ENCODE measurements around the gene NLRP5. TPM values are rescaled to one million over a fixed set of nuclear protein-coding genes. Genes with fewer than 3 reads are reported as not detected.

Gene NLRP5
- total RNA-seq, 2 experiments from 2014 or later, result not detected

Other genes with a start within 250 kb of the NLRP5 start
- gene NLRP9, start 248.4 kb upstream of the NLRP5 start, total RNA-seq, result not detected
- not detected for gene RFPL4A, start 227.7 kb upstream of the NLRP5 start, total RNA-seq
- not detected for gene RFPL4AL1, start 217.7 kb upstream of the NLRP5 start, total RNA-seq
- gene NLRP11, start 154.8 kb upstream of the NLRP5 start, total RNA-seq, result under 1 TPM in 1 of 2 experiments, not detected in 1; 0.10 TPM
- gene NLRP4, start 150.2 kb upstream of the NLRP5 start, total RNA-seq, result not detected
- not detected for gene NLRP13, start 54.4 kb upstream of the NLRP5 start, total RNA-seq
- not detected for gene NLRP8, start 38.9 kb upstream of the NLRP5 start, total RNA-seq
- gene ZNF787, start 134.5 kb downstream of the NLRP5 start, total RNA-seq, result 10 to 100 TPM; 24.2 to 26.1 TPM
- 10 to 100 TPM; 17.8 to 21.4 TPM for gene ZNF444, start 154.5 kb downstream of the NLRP5 start, total RNA-seq
- not detected for gene GALP, start 189.2 kb downstream of the NLRP5 start, total RNA-seq
- gene ZSCAN5B, start 211.0 kb downstream of the NLRP5 start, total RNA-seq, result not detected
- not detected for gene ZSCAN5C, start 215.5 kb downstream of the NLRP5 start, total RNA-seq

All from activated naive CD4-positive, alpha-beta T cell treated with anti-CD3 and anti-CD28 coated beads for 36 hours (primary cell).